Thymus (tissue), 11 donors: ENCODE measurements around the gene PPFIBP1. TPM values are rescaled to one million over a fixed set of nuclear protein-coding genes. Genes with fewer than 3 reads are reported as not detected.

ENCODE experiments used
- DNase-seq, 9 donors: peaks; one replicate each; pipeline ENCODE4 v3.0.0-alpha.2; 2013; ENCODE audit warnings: low spot score in 9 of 9, low read depth in 6 of 9, missing footprints in 1 of 9
- H3K27ac ChIP-seq, 2 donors: one replicate each; pipeline ENCODE4 v1.5.1; 2013; ENCODE audit warnings: control low read depth in 1 of 2, low read depth in 1 of 2, low read length in 1 of 2, mild to moderate bottlenecking in 1 of 2, moderate library complexity in 1 of 2
- H3K27me3 ChIP-seq, 2 donors: one replicate each; pipeline ENCODE4 v1.5.1; 2013; ENCODE audit warnings: low read length in 1 of 2; ENCODE audit not compliant: control insufficient read depth in 2 of 2, insufficient read depth in 1 of 2
- H3K36me3 ChIP-seq, 2 donors: one replicate each; pipeline ENCODE4 v1.5.1; 2013; ENCODE audit warnings: low read length in 1 of 2, mild to moderate bottlenecking in 1 of 2, moderate library complexity in 1 of 2; ENCODE audit not compliant: control insufficient read depth in 2 of 2, insufficient read depth in 2 of 2
- H3K4me1 ChIP-seq, 2 donors: one replicate each; pipeline ENCODE4 v1.5.1; 2013; ENCODE audit warnings: low read length in 2 of 2; ENCODE audit not compliant: control insufficient read depth in 2 of 2, insufficient read depth in 2 of 2
- H3K4me3 ChIP-seq, 2 donors: one replicate each; pipeline ENCODE4 v1.5.1; 2013; ENCODE audit warnings: low read length in 2 of 2, control low read depth in 1 of 2, mild to moderate bottlenecking in 1 of 2
- H3K9me3 ChIP-seq, 2 donors: one replicate each; pipeline ENCODE4 v1.5.1; 2013; ENCODE audit warnings: low read length in 1 of 2, mild to moderate bottlenecking in 1 of 2; ENCODE audit not compliant: control insufficient read depth in 2 of 2, insufficient read depth in 1 of 2
- WGBS: extraction: QIAGEN DNeasy Blood & Tissue Kit; methylation state at CpG from one replicate; pipeline ENCODE4 v1.1.7; 2013; 5-methylcytosine and 5-hydroxymethylcytosine counted together
- polyA plus RNA-seq: library from polyadenylated mRNA; stranded (reverse); fragments of 200-250 nt; gene quantifications from one replicate; pipeline ENCODE4 v1.2.3, GENCODE V29; 2013
- total RNA-seq: library from RNA; stranded (reverse); fragments of 120-200 nt; gene quantifications from one replicate; pipeline ENCODE4 v1.2.4, GENCODE V29; 2013
- donor health status: healthy.

PPFIBP1 gene
- total and polyA plus RNA-seq, 2 donors: 10.0 to 23.7 TPM

DNA sequence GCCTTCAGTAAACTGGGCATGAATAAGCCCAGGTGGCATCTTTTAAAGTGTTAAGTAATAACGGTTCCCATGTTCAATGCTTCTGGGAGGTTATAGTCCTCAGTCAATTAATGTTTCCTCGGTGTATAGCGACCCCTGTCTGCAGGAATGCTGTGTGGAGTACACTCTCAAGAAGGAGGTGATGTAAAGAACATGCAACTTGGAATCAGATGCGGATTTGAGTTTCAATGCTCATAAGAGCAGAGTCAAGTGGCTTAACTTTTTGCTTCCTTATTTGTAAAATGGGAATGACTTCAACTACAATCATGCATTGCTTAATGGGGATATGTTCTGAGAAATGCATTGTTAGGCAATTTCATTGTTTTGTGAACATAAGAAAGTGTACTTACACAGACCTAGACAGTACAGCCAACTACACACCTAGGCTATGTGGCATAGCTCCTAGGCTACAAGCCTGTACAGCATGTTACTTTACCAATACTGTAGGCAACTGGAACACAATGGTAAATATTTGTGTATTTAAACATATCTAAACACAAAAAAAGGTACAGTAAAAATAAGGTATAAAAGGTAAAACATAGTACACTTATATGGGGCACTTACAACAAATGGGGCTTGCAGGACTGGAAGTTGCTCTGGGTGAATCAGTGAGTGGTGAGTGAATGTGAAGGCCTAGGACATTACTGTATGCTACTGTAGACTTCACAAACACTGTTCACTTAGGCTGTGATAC, 179.9 kb downstream of the PPFIBP1 start:
- DNase-seq: peak; percentile 29 to 84 (median 66)
- no peaks in the 10 kb centered on the region for H3K36me3 ChIP-seq
- H3K4me3 ChIP-seq: no peak overlapping the region
- no peaks in the 10 kb centered on the region for H3K4me1 ChIP-seq
- H3K27ac ChIP-seq: no peak overlapping the region
- WGBS: 16% methylated on average over 4 of the region's 4 CpGs
- H3K9me3 ChIP-seq: no peaks in the 10 kb centered on the region
- no peaks in the 10 kb centered on the region for H3K27me3 ChIP-seq

DNA sequence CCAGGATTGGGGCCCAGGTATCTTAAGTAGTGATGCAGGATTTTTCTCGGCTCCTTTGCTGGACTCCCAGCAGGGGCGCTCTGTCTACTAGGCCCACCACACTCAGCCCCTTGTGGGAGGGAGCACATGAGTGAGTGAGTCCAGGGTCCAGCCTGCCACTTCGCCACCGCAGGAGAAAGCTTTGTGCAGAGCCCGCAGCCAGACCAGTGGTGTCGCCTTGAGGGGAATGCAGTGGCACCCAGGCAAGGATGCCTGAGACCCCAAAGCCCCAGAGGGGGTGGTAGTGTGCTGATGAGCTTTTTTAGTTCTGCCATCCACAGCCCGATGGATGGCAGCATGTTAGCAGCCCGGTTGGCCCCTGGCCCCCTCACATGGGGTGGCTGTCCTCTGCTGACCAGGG, 181.3 kb downstream of the PPFIBP1 start:
- Histone ChIP-seq H3K27me3 (no peaks in the 10 kb centered on the region), H3K27ac (no peak overlapping the region), H3K9me3 (no peaks in the 10 kb centered on the region), H3K4me3 (no peak overlapping the region), H3K4me1 (no peaks in the 10 kb centered on the region), H3K36me3 (no peaks in the 10 kb centered on the region)
- no peak for DNase-seq
- 97% methylated on average over 8 of the region's 8 CpGs for WGBS

DNA sequence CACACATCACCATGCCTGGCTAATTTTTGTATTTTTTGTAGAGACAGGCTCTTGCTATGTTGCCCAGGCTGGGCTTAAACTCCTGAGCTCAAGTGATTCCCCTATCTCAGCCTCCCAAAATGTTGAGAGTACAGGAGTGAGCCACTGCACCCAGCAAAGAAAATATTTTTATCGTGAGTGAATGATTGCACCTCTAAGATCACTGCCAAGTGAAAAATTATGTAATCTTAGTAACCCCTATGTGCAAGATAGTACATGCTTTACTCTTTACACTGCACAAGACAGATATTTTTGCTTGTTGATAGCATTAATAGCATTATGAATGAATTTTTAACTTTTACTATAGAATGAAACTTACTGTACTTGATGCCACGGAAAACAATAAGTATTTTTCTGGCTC, 183.2 kb downstream of the PPFIBP1 start:
- H3K27ac ChIP-seq: no peak overlapping the region
- no peaks in the 10 kb centered on the region for H3K27me3 ChIP-seq
- H3K36me3 ChIP-seq: no peaks in the 10 kb centered on the region
- H3K4me3 ChIP-seq: no peak overlapping the region
- H3K9me3 ChIP-seq: no peaks in the 10 kb centered on the region
- H3K4me1 ChIP-seq: peaks cover 0 to 4% of the 10 kb centered on the region in 2 donors
- WGBS: 93% methylated on average over 2 of the region's 2 CpGs
- DNase-seq: no peak

DNA sequence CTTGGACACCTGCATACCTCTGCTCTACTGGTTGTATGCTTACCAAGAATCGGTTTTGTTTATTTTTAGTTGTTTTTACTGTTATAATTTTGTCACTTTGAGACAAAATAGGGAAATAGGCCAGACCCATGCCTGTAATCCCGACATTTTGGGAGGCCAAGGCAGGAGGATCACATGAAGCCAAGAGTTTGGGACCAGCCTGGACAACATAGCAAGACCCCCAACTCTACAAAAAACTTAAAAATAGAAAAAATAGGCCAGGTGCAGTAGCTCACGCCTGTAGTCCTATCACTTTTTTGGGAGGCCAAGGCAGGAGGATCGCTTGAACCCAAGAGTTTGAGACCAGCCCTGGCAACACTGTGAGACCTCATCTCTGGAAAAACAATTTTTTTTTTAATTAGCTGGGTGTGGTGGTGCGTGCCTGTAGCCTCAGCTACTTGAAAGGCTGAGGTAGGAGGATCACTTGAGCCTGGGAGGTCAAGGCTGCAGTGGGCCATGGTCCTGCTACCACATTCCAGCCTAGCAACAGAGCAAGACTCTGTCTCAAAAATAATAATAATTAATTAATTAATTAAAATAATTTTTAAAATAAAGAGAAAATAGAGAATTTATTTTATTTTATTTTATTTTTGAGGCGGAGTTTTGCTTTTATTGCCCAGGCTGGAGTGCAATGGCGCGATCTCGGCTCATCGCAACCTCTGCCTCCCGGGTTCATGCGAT, 185.4 kb downstream of the PPFIBP1 start:
- H3K9me3 ChIP-seq: no peaks in the 10 kb centered on the region
- no peaks in the 10 kb centered on the region for H3K27me3 ChIP-seq
- peaks cover 0 to 4% of the 10 kb centered on the region in 2 donors for H3K4me1 ChIP-seq
- no peak overlapping the region for H3K4me3 ChIP-seq
- H3K27ac ChIP-seq: no peak overlapping the region
- no peak for DNase-seq
- H3K36me3 ChIP-seq: peaks cover 0 to 5% of the 10 kb centered on the region in 2 donors
- 94% methylated on average over 12 of the region's 12 CpGs for WGBS

DNA sequence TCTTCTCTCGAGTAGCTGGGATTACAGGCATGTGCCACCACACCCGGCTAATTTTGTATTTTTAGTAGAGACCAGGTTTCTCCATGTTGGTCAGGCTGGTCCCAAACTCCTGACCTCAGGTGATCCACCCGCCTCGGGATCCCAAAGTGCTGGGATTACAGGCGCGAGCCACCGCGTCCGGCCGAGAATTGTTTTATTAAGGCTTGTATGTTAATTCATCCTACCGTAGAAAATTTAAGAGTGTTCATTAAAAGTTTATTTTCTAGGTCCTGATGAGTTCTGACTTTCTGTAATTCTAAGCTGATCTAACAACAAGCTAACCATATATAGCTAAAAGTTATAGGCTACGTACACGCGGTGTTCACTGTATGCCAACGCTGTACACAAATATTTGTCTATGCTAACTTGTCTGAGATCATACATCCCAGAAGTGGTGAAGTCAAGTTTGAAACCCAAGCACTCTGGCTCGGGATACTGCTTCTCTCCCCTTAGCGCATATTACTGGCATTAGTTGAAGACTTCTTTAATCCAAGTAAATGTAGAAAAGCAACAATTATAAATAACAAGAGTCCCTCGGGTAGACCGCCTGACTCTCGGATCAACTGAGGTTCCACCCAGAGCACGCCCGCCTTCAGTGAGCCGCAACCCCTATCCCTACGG, 186.1 kb downstream of the PPFIBP1 start:
- peak overlapping the region; percentile 70 to 92 for H3K4me3 ChIP-seq
- 28% methylated on average over 24 of the region's 24 CpGs for WGBS
- no peaks in the 10 kb centered on the region for H3K27me3 ChIP-seq
- no peaks in the 10 kb centered on the region for H3K9me3 ChIP-seq
- H3K27ac ChIP-seq: peak overlapping the region; percentile 72 to 89
- DNase-seq: peak in 2 of 9 donors; percentile 22 to 34
- H3K36me3 ChIP-seq: peaks cover 0 to 8% of the 10 kb centered on the region in 2 donors
- H3K4me1 ChIP-seq: peaks cover 0 to 4% of the 10 kb centered on the region in 2 donors

DNA sequence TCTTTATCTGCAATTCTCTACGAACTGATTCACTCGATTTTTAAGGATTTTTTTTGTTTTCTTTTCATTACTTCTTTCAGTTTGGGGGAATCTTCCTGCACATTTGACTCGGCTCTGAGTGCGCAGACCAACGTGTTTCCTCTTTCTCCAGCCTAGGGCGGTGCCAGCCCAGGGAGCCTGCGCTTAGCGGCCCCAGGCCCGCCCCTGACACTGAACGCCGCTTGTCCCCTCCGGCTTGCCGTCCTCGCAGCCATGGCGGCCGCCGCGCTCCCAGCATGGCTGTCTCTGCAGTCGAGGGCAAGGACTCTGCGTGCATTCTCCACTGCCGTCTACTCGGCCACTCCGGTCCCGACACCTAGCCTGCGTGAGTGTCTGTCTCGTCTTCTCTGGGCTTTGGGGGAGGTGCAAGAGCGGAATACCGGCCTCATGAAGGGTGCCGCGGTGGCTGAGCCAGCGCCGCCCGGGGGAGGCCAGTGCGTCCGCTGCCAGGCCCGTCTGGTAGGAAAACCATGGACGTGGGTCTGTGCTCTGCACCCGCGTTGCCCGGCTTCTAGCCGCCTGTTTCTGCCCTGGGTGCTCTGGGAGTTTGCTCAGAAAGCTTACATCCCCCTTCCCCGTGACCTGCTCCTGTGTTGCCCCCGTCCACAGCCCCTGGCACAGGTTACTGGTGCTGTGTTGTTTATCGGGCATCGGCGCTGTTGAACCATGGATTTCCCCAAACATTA, 186.7 kb downstream of the PPFIBP1 start, which contains the start of gene MRPS35:
Gene MRPS35, plus strand, starts transcription at position 241 of the 725 bp plus-strand sequence. Its CDS starts 12 bp downstream, at position 253.
- WGBS: under 1% methylated on average over 46 of the region's 46 CpGs
- peaks cover 0 to 4% of the 10 kb centered on the region in 2 donors for H3K4me1 ChIP-seq

DNA sequence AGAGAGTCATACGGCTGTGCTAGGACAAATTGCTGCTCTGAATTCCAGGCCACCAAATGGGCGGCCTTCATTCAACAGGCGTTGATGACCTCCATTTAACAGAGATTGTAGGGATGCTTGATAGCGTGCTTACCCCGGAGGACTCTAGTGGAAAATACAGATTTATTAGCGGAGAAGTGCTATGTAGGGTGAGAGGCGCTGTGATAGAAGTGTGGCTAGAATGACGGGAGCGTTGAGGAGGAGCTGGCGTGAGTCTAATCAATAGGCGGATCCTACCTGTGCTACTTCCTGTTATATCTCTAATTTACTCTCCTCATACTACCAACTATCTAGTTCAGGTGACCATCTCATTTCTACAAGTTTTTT, 187.3 kb downstream of the PPFIBP1 start:
- H3K36me3 ChIP-seq: peaks cover 0 to 17% of the 10 kb centered on the region in 2 donors
- peak overlapping the region; percentile 70 to 92 for H3K4me3 ChIP-seq
- no peaks in the 10 kb centered on the region for H3K9me3 ChIP-seq
- peak overlapping the region in 1 of 2 donors; percentile 53 for H3K27ac ChIP-seq
- 2% methylated on average over 11 of the region's 11 CpGs for WGBS
- H3K4me1 ChIP-seq: peaks cover 0 to 4% of the 10 kb centered on the region in 2 donors
- peak in 2 of 9 donors; percentile 4 to 8 for DNase-seq
- H3K27me3 ChIP-seq: no peaks in the 10 kb centered on the region

More for the DNA sequence above, 186.7 kb downstream of the PPFIBP1 start, which contains the start of gene MRPS35:
- Histone ChIP-seq H3K27ac (peak within 1 kb of the TSS; percentile 72 to 89), H3K36me3 (peaks cover 0 to 13% of the 10 kb centered on the region in 2 donors), H3K27me3 (no peaks in the 10 kb centered on the region), H3K4me3 (peak within 1 kb of the TSS; percentile 70 to 92), H3K9me3 (no peaks in the 10 kb centered on the region)
- peak; percentile 78 to 95 (median 87) for DNase-seq

DNA sequence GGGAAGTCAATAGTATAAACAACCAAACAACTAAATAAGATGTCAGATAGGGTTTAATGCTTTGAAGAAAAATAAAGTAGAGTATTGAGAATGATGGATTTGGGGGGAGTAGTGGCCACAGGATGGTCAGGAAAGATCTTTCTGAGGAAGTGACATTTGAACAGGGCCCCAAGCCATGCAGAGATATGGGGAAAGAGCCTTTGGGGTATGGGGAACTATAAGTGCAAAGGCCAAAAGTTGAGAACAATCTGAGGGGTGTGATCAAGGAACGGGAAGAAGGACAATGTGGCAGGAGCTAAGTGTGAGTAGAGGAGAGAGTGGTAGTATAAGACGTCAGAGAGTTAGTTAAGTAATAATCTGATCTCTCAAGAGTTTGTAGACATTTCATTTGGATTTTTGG, 188.0 kb downstream of the PPFIBP1 start:
- WGBS: 96% methylated on average over 2 of the region's 2 CpGs
- no peaks in the 10 kb centered on the region for H3K9me3 ChIP-seq
- no peak for DNase-seq

More for the DNA sequence above, 188.0 kb downstream of the PPFIBP1 start:
- no peak overlapping the region for H3K27ac ChIP-seq
- no peaks in the 10 kb centered on the region for H3K27me3 ChIP-seq
- H3K36me3 ChIP-seq: peaks cover 0 to 22% of the 10 kb centered on the region in 2 donors
- peaks cover 0 to 4% of the 10 kb centered on the region in 2 donors for H3K4me1 ChIP-seq
- H3K4me3 ChIP-seq: no peak overlapping the region
